Upper lobe of left lung (tissue), 4 donors: ENCODE results near the gene TMEM121.
"Not testable (repeated sequence)": the region's sequence is repeated elsewhere in the genome, so short reads cannot be mapped to it uniquely, and the experiment has no call there.

ENCODE experiments used
- CTCF ChIP-seq, 6 experiments: fragments of 450-650 bp in 4 of 6; fragments of 200-600 bp in 2 of 6; sonication (generic) in 2 of 6; IDR thresholded peaks; one replicate each; pipeline ENCODE4 v1.5.1; 2016 to 2019; ENCODE audit warnings: antibody characterized with exemption in 6 of 6
- EP300 ChIP-seq, 4 donors: sonication (generic); formaldehyde crosslinking; IDR thresholded peaks; one replicate each; pipeline ENCODE4 v1.5.1; 2017; ENCODE audit warnings: antibody characterized with exemption in 4 of 4, control low read depth in 2 of 4
- POLR2A ChIP-seq, 4 donors: fragments of 450-650 bp; IDR thresholded peaks; one replicate each; pipeline ENCODE4 v1.5.1; 2016 to 2017; ENCODE audit warnings: antibody characterized with exemption in 4 of 4, mild to moderate bottlenecking in 2 of 4
- POLR2AphosphoS5 ChIP-seq, 2 donors: sonication (generic); formaldehyde crosslinking; IDR thresholded peaks; one replicate each; pipeline ENCODE4 v1.5.1; 2017; ENCODE audit warnings: antibody characterized with exemption in 2 of 2

GRCh38 chr14:105547072-105547471 is 20.7 kb downstream of the TMEM121 start:
- TF ChIP-seq POLR2AphosphoS5, CTCF, EP300, POLR2A (IDR thresholded peaks at IDR 0.05): not testable (repeated sequence)
